Mucosa of descending colon (tissue), 3 donors: ENCODE measurements around the gene TSPAN4. TPM values are rescaled to one million over a fixed set of nuclear protein-coding genes. Genes with fewer than 3 reads are reported as not detected.

Experiments used
- ATAC-seq: fragments of 200-7000 bp; cut with Tn5 transposase; one replicate; pipeline ENCODE4 v1.9.1; 2020; ENCODE audit warnings: mild to moderate bottlenecking, moderate library complexity
- DNase-seq, 3 donors: peaks; one replicate each; pipeline ENCODE4 v3.0.0-alpha.2; 2020
- H3K36me3 ChIP-seq: fragments of 200-600 bp; one replicate; pipeline ENCODE4 v1.8.0; 2021; ENCODE audit warnings: low read depth, mild to moderate bottlenecking
- H3K4me1 ChIP-seq: fragments of 200-600 bp; one replicate; pipeline ENCODE4 v1.8.0; 2021; ENCODE audit warnings: low read depth, mild to moderate bottlenecking
- H3K4me3 ChIP-seq: fragments of 200-600 bp; one replicate; pipeline ENCODE4 v1.8.0; 2021; ENCODE audit warnings: mild to moderate bottlenecking
- H3K9me3 ChIP-seq: fragments of 200-600 bp; one replicate; pipeline ENCODE4 v1.8.0; 2021; ENCODE audit warnings: mild to moderate bottlenecking
- intact Hi-C, 2 donors: fragments of 100-400 bp; cut with DNase I in 1 of 2; cut with micrococcal nuclease in 1 of 2; formaldehyde crosslinking; loops; one replicate each; pipeline versions ENCODE4 v1.11.0 to v1.11.1; 2022; cut with DNase I, micrococcal nuclease
- total RNA-seq, 3 donors: library from RNA; stranded (reverse); fragmentation: NEBNext Ultra II Directional in 2 of 3; extraction: Animal tissue kit (Norgen Biotek cat#: 25700) in 2 of 3; gene quantifications; one replicate each; pipeline versions ENCODE4 v1.2.1 to v1.2.4, GENCODE V29; 2021 to 2023
- TF ChIP-seq, protein P1 (sequence below): fragments of 200-600 bp; IDR thresholded peaks from one replicate; pipeline ENCODE4 v1.8.0; 2022; ENCODE audit warnings: antibody characterized with exemption, mild to moderate bottlenecking
- donor health status: DM: no; HTN: no; CAD: no; lungs with moderate emphysema.
- donor health status: DM: no; HTN: no; CAD: no.
- donor health status: DM: no; HTN: yes; CAD: no.

TSPAN4 gene
- total RNA-seq, 3 donors from 2014 or later = 9.2 to 42.4 (median 24.7) TPM

- H3K36me3 ChIP-seq = no peaks in the 10 kb centered on the region
- ATAC-seq (no peak), DNase-seq (no peak)
- no peaks in the 10 kb centered on the region for H3K4me1 ChIP-seq
- TF ChIP-seq, protein P1, sequence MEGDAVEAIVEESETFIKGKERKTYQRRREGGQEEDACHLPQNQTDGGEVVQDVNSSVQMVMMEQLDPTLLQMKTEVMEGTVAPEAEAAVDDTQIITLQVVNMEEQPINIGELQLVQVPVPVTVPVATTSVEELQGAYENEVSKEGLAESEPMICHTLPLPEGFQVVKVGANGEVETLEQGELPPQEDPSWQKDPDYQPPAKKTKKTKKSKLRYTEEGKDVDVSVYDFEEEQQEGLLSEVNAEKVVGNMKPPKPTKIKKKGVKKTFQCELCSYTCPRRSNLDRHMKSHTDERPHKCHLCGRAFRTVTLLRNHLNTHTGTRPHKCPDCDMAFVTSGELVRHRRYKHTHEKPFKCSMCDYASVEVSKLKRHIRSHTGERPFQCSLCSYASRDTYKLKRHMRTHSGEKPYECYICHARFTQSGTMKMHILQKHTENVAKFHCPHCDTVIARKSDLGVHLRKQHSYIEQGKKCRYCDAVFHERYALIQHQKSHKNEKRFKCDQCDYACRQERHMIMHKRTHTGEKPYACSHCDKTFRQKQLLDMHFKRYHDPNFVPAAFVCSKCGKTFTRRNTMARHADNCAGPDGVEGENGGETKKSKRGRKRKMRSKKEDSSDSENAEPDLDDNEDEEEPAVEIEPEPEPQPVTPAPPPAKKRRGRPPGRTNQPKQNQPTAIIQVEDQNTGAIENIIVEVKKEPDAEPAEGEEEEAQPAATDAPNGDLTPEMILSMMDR = no peak
- intact Hi-C loops = no loop called here
- no peak overlapping the region for H3K4me3 ChIP-seq
- H3K9me3 ChIP-seq = no peaks in the 10 kb centered on the region
Measured at GRCh38 chr11:888310-889212, 45.9 kb downstream of the TSPAN4 start.

GRCh38 chr11:889257-889656 lies 46.6 kb downstream of the TSPAN4 start:
- no peak for ATAC-seq

GRCh38 chr11:889687-890475 lies 47.2 kb downstream of the TSPAN4 start:
- TF ChIP-seq, protein P1 = no peak
- intact Hi-C loops = no loop called here
- DNase-seq (no peak), ATAC-seq (no peak)
- Histone ChIP-seq H3K9me3 (no peaks in the 10 kb centered on the region), H3K36me3 (no peaks in the 10 kb centered on the region), H3K4me3 (no peak overlapping the region), H3K4me1 (no peaks in the 10 kb centered on the region)

More at GRCh38 chr11:889257-889656, 46.6 kb downstream of the TSPAN4 start:
- intact Hi-C loops = no loop called here
- TF ChIP-seq, protein P1 = no peak
- no peak for DNase-seq
- H3K4me3 ChIP-seq = no peak overlapping the region
- no peaks in the 10 kb centered on the region for H3K4me1 ChIP-seq
- no peaks in the 10 kb centered on the region for H3K9me3 ChIP-seq
- no peaks in the 10 kb centered on the region for H3K36me3 ChIP-seq

DNA sequence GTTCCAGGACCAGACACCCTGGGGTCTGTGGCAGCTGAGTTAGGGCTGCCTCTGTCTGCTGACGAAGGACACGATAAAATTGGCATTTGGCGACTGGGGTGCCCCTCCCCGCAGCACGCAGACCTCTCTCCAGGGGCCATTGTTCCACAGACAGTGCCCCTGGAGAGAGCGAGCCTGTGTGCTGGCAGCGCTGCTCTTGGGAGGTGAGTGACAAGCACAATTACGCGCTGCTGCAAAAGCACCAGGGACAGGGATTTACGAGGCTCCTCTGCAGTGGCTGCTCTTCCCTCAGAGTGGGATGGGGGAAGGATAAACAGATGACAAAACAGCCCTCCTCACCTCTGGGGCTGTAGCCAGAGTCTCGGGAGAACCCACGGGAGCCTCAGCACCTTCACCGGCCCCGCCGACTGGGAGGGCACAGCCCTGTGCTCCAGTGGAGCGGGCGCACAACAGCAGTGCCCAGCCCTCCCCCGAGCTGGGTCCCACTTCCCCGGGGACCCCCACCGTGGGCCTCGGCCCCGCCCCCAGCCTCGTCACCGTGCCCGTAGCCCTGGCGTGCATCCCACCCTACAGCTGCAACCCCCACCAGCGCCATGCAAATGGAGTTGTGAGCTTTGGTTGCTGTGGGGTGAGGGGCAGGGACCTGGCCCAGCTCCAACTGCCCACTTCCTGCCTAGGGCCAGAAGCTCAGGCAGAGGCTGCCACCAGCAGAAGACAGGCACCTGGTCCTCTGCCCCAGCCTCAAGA lies 48.3 kb downstream of the TSPAN4 start:
- intact Hi-C loops = no loop called here
- H3K9me3 ChIP-seq = no peaks in the 10 kb centered on the region
- TF ChIP-seq, protein P1 = no peak
- ATAC-seq = no peak
- no peaks in the 10 kb centered on the region for H3K36me3 ChIP-seq
- DNase-seq = no peak
- no peaks in the 10 kb centered on the region for H3K4me1 ChIP-seq
- H3K4me3 ChIP-seq = no peak overlapping the region

- no peak for ATAC-seq
Measured at GRCh38 chr11:893008-893654, 50.5 kb downstream of the TSPAN4 start.

More at GRCh38 chr11:893008-893654, 50.5 kb downstream of the TSPAN4 start:
- TF ChIP-seq, protein P1 = no peak
- no peaks in the 10 kb centered on the region for H3K9me3 ChIP-seq
- H3K4me3 ChIP-seq = no peak overlapping the region
- no peak for DNase-seq
- no peaks in the 10 kb centered on the region for H3K4me1 ChIP-seq
- intact Hi-C loops = no loop called here
- H3K36me3 ChIP-seq = no peaks in the 10 kb centered on the region
